Skeletal muscle tissue (tissue), 4 donors: Measurements from ENCODE around the gene RBM33. TPM values are rescaled to one million over a fixed set of nuclear protein-coding genes. Genes with fewer than 3 reads are reported as not detected.

ENCODE experiments used
- H3K27ac ChIP-seq: one replicate; pipeline ENCODE4 v1.7.0; 2013; ENCODE audit warnings: mild to moderate bottlenecking, low read depth, low read length, inconsistent platforms
- H3K27me3 ChIP-seq, 3 donors: one replicate each; pipeline ENCODE4 v1.7.0; 2013; ENCODE audit warnings: low read length in 3 of 3; ENCODE audit not compliant: control insufficient read depth in 3 of 3, insufficient read depth in 3 of 3
- H3K36me3 ChIP-seq, 3 donors: one replicate each; pipeline ENCODE4 v1.7.0; 2013; ENCODE audit warnings: low read length in 3 of 3; ENCODE audit not compliant: control insufficient read depth in 3 of 3, insufficient read depth in 3 of 3
- H3K4me1 ChIP-seq, 3 donors: one replicate each; pipeline ENCODE4 v1.7.0; 2013; ENCODE audit warnings: low read length in 3 of 3, mild to moderate bottlenecking in 3 of 3; ENCODE audit not compliant: control insufficient read depth in 3 of 3, insufficient read depth in 3 of 3
- H3K4me3 ChIP-seq, 3 donors: one replicate each; pipeline ENCODE4 v1.7.0; 2013; ENCODE audit warnings: low read length in 3 of 3
- H3K9ac ChIP-seq, 3 donors: one replicate each; pipeline ENCODE4 v1.7.0; 2013; ENCODE audit warnings: low read length in 3 of 3, mild to moderate bottlenecking in 3 of 3, moderate library complexity in 2 of 3, low read depth in 1 of 3
- H3K9me3 ChIP-seq, 3 donors: one replicate each; pipeline ENCODE4 v1.7.0; 2013; ENCODE audit warnings: low read length in 3 of 3; ENCODE audit not compliant: control insufficient read depth in 3 of 3
- total RNA-seq: library from RNA; depleted of rRNA; stranded (reverse); fragments of >200 nt; gene quantifications from one replicate; pipeline ENCODE4 v1.2.3, GENCODE V29; 2014
- donor health status: Osteomylitis.

Gene RBM33
- total RNA-seq, 1 donor from 2014 or later = 53.2 TPM

DNA sequence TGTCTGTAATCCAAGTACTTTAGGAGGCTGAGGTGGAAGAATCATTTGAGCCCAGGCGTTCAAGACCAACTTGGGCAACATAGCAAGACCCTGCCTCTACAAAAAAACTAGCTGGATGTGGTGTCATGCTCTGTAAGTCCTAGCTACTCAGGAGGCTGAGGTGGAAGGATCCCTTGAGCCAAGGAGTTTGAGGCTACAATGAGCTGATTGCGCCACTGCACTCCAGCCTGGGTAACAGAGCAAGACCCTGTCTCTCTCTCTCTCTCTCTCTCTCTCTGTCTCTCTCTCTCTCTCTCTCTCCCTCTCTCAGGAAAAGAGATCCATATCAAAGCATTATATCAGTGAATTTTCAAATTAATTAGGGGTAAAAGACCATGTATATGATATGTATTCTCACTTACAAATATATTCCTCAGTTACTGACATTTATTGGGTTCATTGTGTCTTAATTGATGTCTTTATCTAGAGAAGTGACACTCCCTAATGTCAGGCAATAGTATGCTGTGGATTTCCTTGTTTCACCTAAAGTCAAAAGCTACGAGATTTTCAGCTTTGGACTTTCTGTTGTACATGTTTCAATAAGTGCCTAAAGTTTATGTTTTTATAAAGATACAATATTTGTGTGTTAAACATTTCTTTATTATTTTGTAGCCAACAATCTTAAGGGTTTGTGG lies 91.1 kb downstream of the RBM33 start:
- H3K36me3 ChIP-seq = peaks cover 10 to 22% (median 11%) of the 10 kb centered on the region in 3 donors
- H3K4me3 ChIP-seq = no peak overlapping the region
- H3K9me3 ChIP-seq = no peaks in the 10 kb centered on the region
- H3K9ac ChIP-seq = no peak overlapping the region
- H3K27ac ChIP-seq = no peak overlapping the region
- H3K4me1 ChIP-seq = peaks cover 6 to 23% (median 17%) of the 10 kb centered on the region in 3 donors
- H3K27me3 ChIP-seq = no peaks in the 10 kb centered on the region

DNA sequence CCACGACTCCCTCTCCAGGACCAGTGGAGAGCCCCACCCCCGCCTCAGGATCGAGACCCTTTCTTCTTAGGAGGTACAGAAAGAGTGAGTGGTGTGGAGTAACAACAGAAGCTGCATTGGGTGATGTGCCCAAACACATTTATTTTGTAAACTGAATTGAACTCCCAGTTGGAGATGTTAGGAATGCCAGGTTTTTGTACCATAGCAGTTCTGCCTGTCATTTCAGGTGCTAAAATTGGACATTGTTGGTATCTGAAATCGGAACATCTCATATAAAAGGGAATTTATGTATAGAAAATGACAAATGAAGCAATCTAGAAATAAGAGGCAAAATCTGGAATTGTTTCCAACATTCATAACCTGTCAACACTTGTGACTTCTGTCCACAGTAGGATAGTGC lies 93.1 kb downstream of the RBM33 start:
- Histone ChIP-seq H3K27ac (no peak overlapping the region), H3K9me3 (no peaks in the 10 kb centered on the region), H3K4me3 (no peak overlapping the region), H3K36me3 (peaks cover 17 to 30% (median 18%) of the 10 kb centered on the region in 3 donors), H3K4me1 (peaks cover 9 to 15% (median 13%) of the 10 kb centered on the region in 3 donors), H3K9ac (no peak overlapping the region), H3K27me3 (no peaks in the 10 kb centered on the region)

DNA sequence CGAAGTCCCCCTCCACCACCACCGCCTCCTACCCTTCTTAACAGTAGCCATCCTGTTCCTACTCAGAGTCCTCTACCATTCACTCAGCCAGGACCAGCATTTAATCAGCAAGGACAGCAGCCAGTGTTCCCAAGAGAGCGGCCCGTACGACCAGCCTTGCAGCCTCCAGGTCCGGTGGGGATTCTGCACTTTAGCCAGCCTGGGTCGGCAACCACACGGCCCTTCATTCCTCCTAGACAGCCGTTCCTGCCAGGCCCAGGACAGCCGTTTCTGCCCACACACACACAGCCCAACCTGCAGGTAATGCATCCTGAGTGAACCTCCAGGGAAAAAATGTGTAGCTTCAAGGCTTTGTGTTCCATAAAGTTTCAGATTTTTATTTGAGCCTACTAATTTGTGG lies 93.6 kb downstream of the RBM33 start:
- Histone ChIP-seq H3K9ac (no peak overlapping the region), H3K27ac (no peak overlapping the region), H3K4me3 (no peak overlapping the region), H3K4me1 (peaks cover 9 to 10% (median 9%) of the 10 kb centered on the region in 3 donors), H3K36me3 (peaks cover 20 to 32% (median 21%) of the 10 kb centered on the region in 3 donors), H3K9me3 (no peaks in the 10 kb centered on the region), H3K27me3 (no peaks in the 10 kb centered on the region)

DNA sequence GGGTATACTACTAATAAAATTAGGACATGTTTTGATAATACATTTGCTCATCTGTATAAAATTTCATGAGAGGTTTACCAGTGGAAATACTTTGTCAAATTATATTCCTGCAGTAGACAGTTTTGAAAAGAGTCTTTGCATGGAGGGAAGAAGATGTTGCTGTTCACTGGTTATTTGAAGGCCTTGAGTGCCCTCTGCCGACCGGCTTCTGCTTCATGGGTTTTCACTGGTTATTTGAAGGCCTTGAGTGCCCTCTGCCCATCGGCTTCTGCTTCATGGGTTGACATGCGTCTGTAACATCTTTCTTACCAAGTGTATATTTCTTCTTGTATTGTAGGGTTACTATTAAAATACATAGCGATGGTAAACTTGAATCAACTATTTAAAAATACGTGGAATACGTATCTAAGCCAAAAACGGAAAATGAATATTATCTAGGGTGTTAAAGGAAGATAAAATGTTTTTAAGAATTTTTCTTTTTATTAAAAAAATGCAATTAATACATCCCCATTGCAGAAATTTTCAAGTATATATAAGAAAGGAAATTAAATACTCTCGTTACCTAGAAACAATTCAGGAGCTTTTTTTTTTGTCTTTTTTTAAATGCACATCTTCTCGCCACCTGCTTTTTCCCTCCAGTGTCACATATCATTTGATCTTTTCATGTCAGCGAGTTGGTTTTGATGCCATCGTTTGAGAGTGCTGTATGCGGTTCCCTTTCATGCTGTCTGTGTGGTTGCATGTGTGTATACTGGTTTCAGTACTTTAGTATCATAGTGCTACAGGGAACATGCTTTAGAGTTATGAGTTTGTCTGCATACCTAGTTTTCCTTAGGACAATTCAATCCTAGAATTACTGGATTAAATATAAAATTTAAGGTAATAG lies 94.4 kb downstream of the RBM33 start:
- H3K36me3 ChIP-seq = peaks cover 20 to 35% (median 25%) of the 10 kb centered on the region in 3 donors

DNA sequence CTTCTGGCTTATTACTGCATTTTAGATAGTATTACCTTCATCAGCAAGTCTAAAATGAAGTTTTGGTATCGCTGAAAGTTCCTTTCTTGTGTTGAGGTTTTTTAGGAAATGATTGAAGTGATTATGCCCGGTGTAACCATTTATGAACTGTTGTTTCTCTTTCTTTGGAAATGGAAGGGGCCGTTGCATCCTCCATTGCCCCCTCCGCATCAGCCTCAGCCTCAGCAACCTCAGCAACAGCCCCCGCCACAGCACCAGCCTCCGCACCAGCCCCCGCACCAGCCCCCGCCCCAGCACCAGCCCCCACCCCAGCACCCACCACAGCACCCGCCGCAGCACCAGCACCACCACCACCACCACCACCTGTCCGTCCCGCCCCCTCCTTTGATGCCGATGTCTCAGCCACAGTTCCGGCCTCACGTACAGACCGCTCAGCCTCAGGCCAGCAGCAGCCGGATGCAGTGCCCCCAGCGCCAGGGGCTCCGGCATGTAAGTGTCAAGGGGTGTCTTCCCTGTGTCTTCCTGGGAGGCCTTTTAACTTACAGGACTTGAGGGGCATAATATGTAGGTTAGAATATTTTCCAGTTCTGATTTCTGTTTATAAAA lies 95.2 kb downstream of the RBM33 start:
- peaks cover 20 to 37% (median 25%) of the 10 kb centered on the region in 3 donors for H3K36me3 ChIP-seq
- peaks cover 0 to 3% (median 0%) of the 10 kb centered on the region in 3 donors for H3K4me1 ChIP-seq
- H3K27me3 ChIP-seq = no peaks in the 10 kb centered on the region

More for the DNA sequence above, 94.4 kb downstream of the RBM33 start:
- Histone ChIP-seq H3K4me1 (peaks cover 2 to 3% (median 3%) of the 10 kb centered on the region in 3 donors), H3K9ac (no peak overlapping the region), H3K9me3 (no peaks in the 10 kb centered on the region), H3K27ac (no peak overlapping the region), H3K27me3 (no peaks in the 10 kb centered on the region), H3K4me3 (no peak overlapping the region)

DNA sequence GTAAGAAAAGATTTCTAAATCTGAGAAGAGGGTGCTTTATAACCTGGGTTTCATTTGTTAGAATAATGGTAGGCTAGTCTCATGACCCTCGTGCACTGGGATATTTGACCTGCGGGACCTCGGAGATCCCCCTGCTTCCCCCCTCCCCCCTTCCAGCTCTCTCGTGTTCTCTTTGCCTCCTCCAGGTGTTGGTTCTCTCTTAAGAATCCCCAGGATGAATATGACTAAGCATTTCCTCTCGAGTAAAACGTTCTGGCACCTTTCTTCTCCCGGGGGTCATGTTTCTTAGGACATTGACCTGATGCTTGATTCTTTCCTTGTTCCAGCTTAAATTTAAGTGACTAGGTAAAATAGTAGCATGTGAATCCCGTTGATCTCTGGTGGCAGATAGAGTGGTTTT lies 96.6 kb downstream of the RBM33 start:
- Histone ChIP-seq H3K4me3 (no peak overlapping the region), H3K36me3 (peaks cover 34 to 52% (median 38%) of the 10 kb centered on the region in 3 donors), H3K9me3 (no peaks in the 10 kb centered on the region), H3K4me1 (peaks cover 0 to 3% (median 0%) of the 10 kb centered on the region in 3 donors), H3K9ac (no peak overlapping the region), H3K27me3 (no peaks in the 10 kb centered on the region), H3K27ac (no peak overlapping the region)

More for the DNA sequence above, 95.2 kb downstream of the RBM33 start:
- Histone ChIP-seq H3K9me3 (no peaks in the 10 kb centered on the region), H3K9ac (no peak overlapping the region), H3K27ac (no peak overlapping the region), H3K4me3 (no peak overlapping the region)

DNA sequence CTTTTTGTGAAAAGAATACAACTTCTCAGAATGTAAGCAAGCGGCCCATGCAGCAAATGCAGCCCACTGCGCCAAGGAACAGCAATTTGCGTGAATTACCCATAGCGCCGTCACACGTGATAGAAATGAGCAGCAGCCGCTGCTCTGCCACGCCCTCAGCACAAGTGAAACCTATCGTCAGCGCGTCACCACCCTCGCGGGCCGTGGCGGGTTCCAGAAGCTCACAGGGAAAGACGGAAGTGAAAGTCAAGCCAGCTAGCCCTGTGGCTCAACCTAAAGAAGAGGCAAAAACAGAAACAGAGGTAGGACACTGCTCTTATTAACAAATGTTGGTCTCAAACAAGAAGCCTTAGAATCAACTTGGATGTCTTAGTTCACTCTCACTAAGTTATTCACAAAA lies 97.3 kb downstream of the RBM33 start:
- Histone ChIP-seq H3K27ac (no peak overlapping the region), H3K4me1 (peaks cover 0 to 3% (median 0%) of the 10 kb centered on the region in 3 donors), H3K27me3 (no peaks in the 10 kb centered on the region), H3K9ac (no peak overlapping the region), H3K36me3 (peaks cover 34 to 55% (median 45%) of the 10 kb centered on the region in 3 donors), H3K9me3 (no peaks in the 10 kb centered on the region), H3K4me3 (no peak overlapping the region)

DNA sequence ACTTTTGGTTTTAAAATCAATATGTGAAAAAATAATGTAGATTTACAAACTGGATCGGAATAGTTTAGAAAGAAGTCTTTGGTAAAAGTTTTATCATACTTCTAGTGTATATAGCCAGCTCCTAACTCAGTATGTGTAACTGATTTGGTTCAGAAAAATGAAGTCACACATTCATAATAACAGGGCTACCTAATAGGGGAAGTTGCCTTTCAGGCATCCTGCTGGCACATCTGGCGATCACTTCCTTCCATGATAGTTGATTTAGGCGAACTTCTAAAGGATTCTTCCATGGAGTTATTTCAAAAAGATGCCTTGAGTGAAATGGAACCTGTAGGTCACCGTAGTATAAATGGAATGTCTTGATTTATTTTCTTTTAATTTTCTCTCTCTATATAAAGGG lies 98.7 kb downstream of the RBM33 start:
- Histone ChIP-seq H3K27ac (no peak overlapping the region), H3K4me1 (peaks cover 0 to 3% (median 0%) of the 10 kb centered on the region in 3 donors), H3K27me3 (no peaks in the 10 kb centered on the region), H3K36me3 (peaks cover 30 to 47% (median 35%) of the 10 kb centered on the region in 3 donors), H3K9ac (no peak overlapping the region), H3K9me3 (no peaks in the 10 kb centered on the region), H3K4me3 (no peak overlapping the region)

DNA sequence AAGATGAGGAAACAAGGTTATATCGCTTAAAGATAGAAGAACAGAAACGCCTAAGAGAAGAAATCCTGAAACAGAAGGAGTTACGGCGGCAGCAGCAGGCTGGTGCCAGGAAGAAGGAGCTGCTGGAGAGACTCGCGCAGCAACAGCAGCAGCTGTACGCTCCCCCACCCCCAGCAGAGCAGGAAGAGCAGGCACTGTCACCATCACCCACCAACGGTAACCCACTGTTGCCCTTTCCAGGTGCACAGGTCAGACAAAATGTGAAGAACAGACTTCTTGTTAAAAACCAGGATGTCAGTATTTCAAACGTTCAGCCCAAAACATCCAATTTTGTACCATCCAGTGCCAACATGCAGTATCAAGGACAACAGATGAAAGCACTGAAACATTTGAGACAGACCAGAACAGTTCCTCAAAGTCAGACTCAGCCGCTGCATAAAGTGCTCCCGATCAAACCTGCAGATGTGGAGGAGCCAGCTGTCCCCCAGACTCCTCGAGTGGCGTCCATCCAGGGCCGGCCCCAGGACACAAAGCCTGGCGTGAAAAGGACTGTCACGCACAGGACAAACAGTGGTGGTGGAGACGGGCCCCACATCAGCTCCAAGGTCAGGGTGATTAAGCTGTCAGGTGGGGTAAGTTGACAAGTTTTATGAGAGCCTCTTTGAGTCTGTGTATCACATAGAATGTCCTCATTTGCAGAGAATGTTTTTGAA lies 100.7 kb downstream of the RBM33 start:
- Histone ChIP-seq H3K9ac (no peak overlapping the region), H3K36me3 (peaks cover 26 to 37% (median 34%) of the 10 kb centered on the region in 3 donors), H3K4me3 (no peak overlapping the region), H3K4me1 (peaks cover 3% of the 10 kb centered on the region in 3 donors), H3K27me3 (no peaks in the 10 kb centered on the region), H3K9me3 (no peaks in the 10 kb centered on the region), H3K27ac (no peak overlapping the region)
